ENCODE measurements around the gene GUCD1. TPM values are rescaled to one million over a fixed set of nuclear protein-coding genes. Genes with fewer than 3 reads are reported as not detected.

GUCD1 gene
- total RNA-seq, 1 donor from 2014 or later = 64.9 TPM

- peaks cover 7% of the 10 kb centered on the region for H3K27me3 Mint-ChIP-seq (ENCODE audit: unreplicated experiment)
- no peak for DNase-seq
- no peak overlapping the region for H3K4me3 Mint-ChIP-seq (ENCODE audit: unreplicated experiment)
- peaks cover 36% of the 10 kb centered on the region for H3K4me1 Mint-ChIP-seq (ENCODE audit: low read depth, unreplicated experiment)
- no peaks in the 10 kb centered on the region for H3K9me3 Mint-ChIP-seq (ENCODE audit: unreplicated experiment)
- TF ChIP-seq CTCF (IDR thresholded peaks at IDR 0.05; ENCODE audit: partially characterized antibody, unreplicated experiment) = no peak
- no peaks in the 10 kb centered on the region for H3K36me3 Mint-ChIP-seq (ENCODE audit: unreplicated experiment)
- no peak overlapping the region for H3K27ac Mint-ChIP-seq (ENCODE audit: unreplicated experiment)
Measured at GRCh38 chr22:24504540-24504939, 50.4 kb downstream of the GUCD1 start.

- Mint-ChIP-seq H3K9me3 (ENCODE audit: unreplicated experiment) (no peaks in the 10 kb centered on the region), H3K27me3 (ENCODE audit: unreplicated experiment) (peaks cover 8% of the 10 kb centered on the region), H3K4me1 (ENCODE audit: low read depth, unreplicated experiment) (peaks cover 39% of the 10 kb centered on the region), H3K4me3 (ENCODE audit: unreplicated experiment) (no peak overlapping the region), H3K36me3 (ENCODE audit: unreplicated experiment) (no peaks in the 10 kb centered on the region), H3K27ac (ENCODE audit: unreplicated experiment) (no peak overlapping the region)
- no peak for TF ChIP-seq CTCF (IDR thresholded peaks at IDR 0.05; ENCODE audit: partially characterized antibody, unreplicated experiment)
- DNase-seq = no peak
Measured at GRCh38 chr22:24503843-24504338, 51.0 kb downstream of the GUCD1 start.

- Mint-ChIP-seq H3K4me1 (ENCODE audit: low read depth, unreplicated experiment) (peaks cover 39% of the 10 kb centered on the region), H3K27me3 (ENCODE audit: unreplicated experiment) (peaks cover 9% of the 10 kb centered on the region), H3K27ac (ENCODE audit: unreplicated experiment) (no peak overlapping the region), H3K36me3 (ENCODE audit: unreplicated experiment) (no peaks in the 10 kb centered on the region), H3K4me3 (ENCODE audit: unreplicated experiment) (no peak overlapping the region), H3K9me3 (ENCODE audit: unreplicated experiment) (no peaks in the 10 kb centered on the region)
- TF ChIP-seq CTCF (IDR thresholded peaks at IDR 0.05; ENCODE audit: partially characterized antibody, unreplicated experiment) = peak; percentile 43
- DNase-seq = peak; percentile 67
Measured at GRCh38 chr22:24503137-24503842, 51.6 kb downstream of the GUCD1 start.

- Mint-ChIP-seq H3K27ac (ENCODE audit: unreplicated experiment) (no peak overlapping the region), H3K27me3 (ENCODE audit: unreplicated experiment) (peaks cover 9% of the 10 kb centered on the region), H3K4me1 (ENCODE audit: low read depth, unreplicated experiment) (peaks cover 38% of the 10 kb centered on the region), H3K9me3 (ENCODE audit: unreplicated experiment) (no peaks in the 10 kb centered on the region), H3K36me3 (ENCODE audit: unreplicated experiment) (no peaks in the 10 kb centered on the region), H3K4me3 (ENCODE audit: unreplicated experiment) (no peak overlapping the region)
- no peak for DNase-seq
- TF ChIP-seq CTCF (IDR thresholded peaks at IDR 0.05; ENCODE audit: partially characterized antibody, unreplicated experiment) = no peak
Measured at GRCh38 chr22:24502541-24502940, 52.4 kb downstream of the GUCD1 start.

GRCh38 chr22:24502034-24502433, 52.9 kb downstream of the GUCD1 start:
- no peak for TF ChIP-seq CTCF (IDR thresholded peaks at IDR 0.05; ENCODE audit: partially characterized antibody, unreplicated experiment)

More at GRCh38 chr22:24502034-24502433, 52.9 kb downstream of the GUCD1 start:
- Mint-ChIP-seq H3K36me3 (ENCODE audit: unreplicated experiment) (no peaks in the 10 kb centered on the region), H3K4me3 (ENCODE audit: unreplicated experiment) (no peak overlapping the region), H3K27ac (ENCODE audit: unreplicated experiment) (no peak overlapping the region), H3K9me3 (ENCODE audit: unreplicated experiment) (no peaks in the 10 kb centered on the region), H3K27me3 (ENCODE audit: unreplicated experiment) (peaks cover 9% of the 10 kb centered on the region), H3K4me1 (ENCODE audit: low read depth, unreplicated experiment) (peaks cover 33% of the 10 kb centered on the region)
- DNase-seq = no peak
